K562 (cell line): ENCODE results near the gene SMIM21. TPM values are rescaled to one million over a fixed set of nuclear protein-coding genes. Genes with fewer than 3 reads are reported as not detected.

Source experiments
- ATAC-seq: fragments of 200-7000 bp; cut with Tn5 transposase; 3 replicates; pipeline ENCODE4 v1.9.1; 2020; ENCODE audit warnings: moderate library complexity
- BruUV-seq: library from RNA; stranded (reverse); fragments of 400-500 nt; replicated peaks from 2 replicates; lab custom pipeline; 2021; lab: Mats Ljungman, UMichigan
- CTCF ChIA-PET: fragments of 300-600 bp; formaldehyde crosslinking; extraction: SDS; loops from one replicate; lab custom pipeline; 2021; ENCODE audit warnings: low intra/inter-chr PET ratio; lab: Yijun Ruan, JAX
- POLR2A ChIA-PET: fragments of 300-600, 350-650 bp; sonication (Branson Sonifier 250); formaldehyde crosslinking; extraction: SDS; loops from one replicate; lab custom pipeline; 2021; ENCODE audit warnings: antibody characterized with exemption, inconsistent platforms; lab: Yijun Ruan, JAX
- DNase-seq, 4 experiments: peaks; one replicate each; pipeline versions ENCODE4 v3.0.0 to v3.0.0-alpha.2; 2011 to 2018; ENCODE audit warnings: low spot score in 3 of 4, mixed read lengths in 3 of 4; ENCODE audit errors: extremely low read depth in 1 of 4
- FAIRE-seq: peaks from 2 replicates; lab custom pipeline; 2011; peaks lifted over from hg19 to GRCh38; lab: Jason Lieb, UNC
- H2AFZ ChIP-seq: 2 replicates; pipeline ENCODE4 v1.6.0; 2011; ENCODE audit warnings: low read depth, low read length, control low read depth, inconsistent platforms
- H3K27ac ChIP-seq: fragments of 200-600 bp; 3 replicates; pipeline ENCODE4 v1.8.0; 2011; ENCODE audit warnings: low read depth, mild to moderate bottlenecking, control low read depth, inconsistent platforms, low read length, moderate library complexity, mixed read lengths; ENCODE audit errors: extremely low read depth
- H3K27me3 ChIP-seq, 2 experiments: fragments of 300-600 bp in 1 of 2; 2 replicates in 1 of 2; 3 replicates in 1 of 2; pipeline versions ENCODE4 v1.6.0 to v1.8.0; 2011; ENCODE audit warnings: inconsistent platforms in 2 of 2, low read length in 2 of 2, mild to moderate bottlenecking in 1 of 2, mixed read lengths in 1 of 2, moderate library complexity in 1 of 2; ENCODE audit not compliant: control insufficient read depth in 2 of 2, insufficient read depth in 2 of 2
- H3K36me3 ChIP-seq: fragments of 300-600 bp; 3 replicates; pipeline ENCODE4 v1.8.0; 2011; ENCODE audit warnings: mild to moderate bottlenecking, low read length, inconsistent platforms; ENCODE audit not compliant: control insufficient read depth, insufficient read depth
- H3K4me1 ChIP-seq, 2 experiments: fragments of 200-600 bp in 1 of 2; replicated peaks in 1 of 2; 2 replicates in 1 of 2; 3 replicates in 1 of 2; pipeline versions ENCODE4 v1.5.1 to v1.8.0; 2011; ENCODE audit warnings: inconsistent platforms in 2 of 2, low read length in 2 of 2, mild to moderate bottlenecking in 1 of 2, mixed read lengths in 1 of 2, moderate library complexity in 1 of 2; ENCODE audit not compliant: control insufficient read depth in 2 of 2, insufficient read depth in 2 of 2
- H3K4me2 ChIP-seq: 2 replicates; pipeline ENCODE4 v1.6.1; 2011; ENCODE audit warnings: low read length, control low read depth, inconsistent platforms, mixed read lengths; ENCODE audit not compliant: insufficient read depth
- H3K4me3 ChIP-seq: fragments of 200-600 bp; sonication (generic), shearing (Covaris generic); 2 replicates; pipeline ENCODE4 v1.5.1; 2016; ENCODE audit warnings: control low read depth, inconsistent platforms
- H3K79me2 ChIP-seq: fragments of 200-600 bp; 3 replicates; pipeline ENCODE4 v1.8.0; 2011; ENCODE audit warnings: low read length, inconsistent platforms; ENCODE audit not compliant: control insufficient read depth, insufficient read depth
- H3K9ac ChIP-seq, 2 experiments: 2 replicates each; pipeline versions ENCODE4 v1.6.0 to v1.6.1; 2011; ENCODE audit warnings: low read depth in 2 of 2, low read length in 2 of 2, control low read depth in 1 of 2, inconsistent platforms in 1 of 2, mild to moderate bottlenecking in 1 of 2, mixed read lengths in 1 of 2; ENCODE audit not compliant: insufficient read depth in 1 of 2
- H3K9me1 ChIP-seq: one replicate; pipeline ENCODE4 v1.6.0; 2011; ENCODE audit warnings: inconsistent platforms, mild to moderate bottlenecking, low read length, moderate library complexity; ENCODE audit not compliant: control insufficient read depth, insufficient read depth
- H3K9me3 ChIP-seq: replicated peaks from 2 replicates; pipeline ENCODE4 v1.5.1; 2011; ENCODE audit warnings: low read depth, low read length, inconsistent platforms; ENCODE audit not compliant: control insufficient read depth, insufficient read depth
- H4K20me1 ChIP-seq: replicated peaks from 2 replicates; pipeline ENCODE4 v1.6.1; 2011; ENCODE audit warnings: low read length, inconsistent platforms, mixed read lengths; ENCODE audit not compliant: control insufficient read depth, insufficient read depth
- CEBPG ChIP-seq, 3 experiments: fragments of 200-800 bp in 1 of 3; sonication (Bioruptor generic) in 1 of 3; sonication (generic) in 1 of 3; formaldehyde crosslinking in 1 of 3; IDR thresholded peaks in 2 of 3; conservative IDR thresholded peaks in 1 of 3; 2 replicates each; pipeline versions ENCODE4 v1.6.1 to v1.8.0; 2016 to 2022; ENCODE audit warnings: missing compliant biosample characterization in 2 of 3, missing genetic modification characterization in 2 of 3, mild to moderate bottlenecking in 1 of 3, missing genetic modification reagents in 1 of 3
- CHD1 ChIP-seq: fragments of 200-600 bp; sonication (generic); IDR thresholded peaks from one replicate; pipeline ENCODE4 v1.6.1; 2012; ENCODE audit warnings: mild to moderate bottlenecking, moderate library complexity, low read length, inconsistent platforms
- ELF4 ChIP-seq: fragments of 450-650 bp; formaldehyde crosslinking; IDR thresholded peaks from 2 replicates; pipeline ENCODE4 v1.4.0; 2022; ENCODE audit warnings: missing genetic modification characterization
- MCM5 ChIP-seq: fragments of 450-650 bp; IDR thresholded peaks from 2 replicates; pipeline ENCODE4 v1.6.1; 2016; ENCODE audit warnings: low read depth
- SUPT5H ChIP-seq: fragments of 450-650 bp; IDR thresholded peaks from 2 replicates; pipeline ENCODE4 v1.6.1; 2016
- YY1 ChIP-seq, 3 experiments: IDR thresholded peaks; 2 replicates each; pipeline ENCODE4 v1.6.1; 2011; ENCODE audit warnings: low read length in 2 of 3, mild to moderate bottlenecking in 2 of 3, moderate library complexity in 2 of 3, borderline replicate concordance in 1 of 3, control low read depth in 1 of 3, low read depth in 1 of 3; ENCODE audit not compliant: insufficient read depth in 3 of 3, insufficient replicate concordance in 2 of 3, control insufficient read depth in 1 of 3, insufficient read length in 1 of 3; ENCODE audit errors: extremely low read depth in 1 of 3
- ZEB2 ChIP-seq: fragments of 450-650 bp; IDR thresholded peaks from 2 replicates; pipeline ENCODE4 v1.6.1; 2016
- ZNF197 ChIP-seq: fragments of 200-800 bp; sonication (Bioruptor generic); IDR thresholded peaks from 2 replicates; pipeline ENCODE4 v1.6.1; 2016; ENCODE audit warnings: low read depth, missing genetic modification characterization, missing compliant biosample characterization
- ZNF57 ChIP-seq: fragments of 450-650 bp; formaldehyde crosslinking; IDR thresholded peaks from 2 replicates; pipeline ENCODE4 v1.4.0; 2020; ENCODE audit warnings: mild to moderate bottlenecking, moderate library complexity
- ZNF75A ChIP-seq: fragments of 450-650 bp; formaldehyde crosslinking; IDR thresholded peaks from 2 replicates; pipeline ENCODE4 v1.4.0; 2020; ENCODE audit warnings: mild to moderate bottlenecking
- ZNF766 ChIP-seq: fragments of 200-800 bp; sonication (Bioruptor generic); conservative IDR thresholded peaks from 2 replicates; pipeline ENCODE4 v1.6.1; 2016; ENCODE audit warnings: missing genetic modification characterization, missing compliant biosample characterization
- ZNF780A ChIP-seq: fragments of 250-450 bp; sonication (Bioruptor Pico); IDR thresholded peaks from 2 replicates; pipeline ENCODE4 v1.5.0; 2021; ENCODE audit warnings: mild to moderate bottlenecking
- WGBS: fragments of 100-300 bp; shearing (Covaris generic); methylation state at CpG from one replicate; pipeline ENCODE4 v1.1.6; 2016; ENCODE audit warnings: low coverage, mixed read lengths; ENCODE audit not compliant: insufficient coverage; ENCODE audit errors: missing lambda C conversion rate; 5-methylcytosine and 5-hydroxymethylcytosine counted together
- in situ Hi-C: fragments of 300-500 bp; cut with MboI; formaldehyde crosslinking; loops from 4 replicates; pipeline ENCODE4 v1.15.0; 2018; ENCODE audit warnings: inconsistent platforms, mixed read lengths
- intact Hi-C: fragments of 100-400 bp; cut with micrococcal nuclease; formaldehyde crosslinking; loops from 2 replicates; pipeline ENCODE4 v1.14.2; 2022
- polyA plus RNA-seq, 8 experiments: library from polyadenylated mRNA; depleted of rRNA in 4 of 8; stranded (reverse) in 5 of 8; unstranded in 3 of 8; fragments of >200 nt; fragmentation: Nextera tagmentation in 2 of 8; fragmentation: Illumina TruSeq in 1 of 8; extraction: Ambion mirVana in 2 of 8; extraction: Trizol in 1 of 8; gene quantifications; 2 replicates each; pipeline versions ENCODE4 v1.2.1 to v1.2.3, GENCODE V29; 2011 to 2014; ENCODE audit warnings: inconsistent platforms in 1 of 8, missing spikeins in 1 of 8
- total RNA-seq, 7 experiments: library from RNA; depleted of rRNA in 6 of 7; stranded (reverse); fragments of >200 nt in 6 of 7; fragmentation: Illumina TruSeq in 2 of 7; extraction: Trizol in 2 of 7; gene quantifications; 2 replicates each; pipeline versions ENCODE4 v1.2.1 to v1.2.3, GENCODE V29; 2011 to 2021; ENCODE audit warnings: low replicate concordance in 1 of 7

SMIM21 gene
- total and polyA plus RNA-seq, 9 of the 15 experiments (the other 6 are each of a cell fraction or from before 2014, with no cell fraction given) = not detected

DNA sequence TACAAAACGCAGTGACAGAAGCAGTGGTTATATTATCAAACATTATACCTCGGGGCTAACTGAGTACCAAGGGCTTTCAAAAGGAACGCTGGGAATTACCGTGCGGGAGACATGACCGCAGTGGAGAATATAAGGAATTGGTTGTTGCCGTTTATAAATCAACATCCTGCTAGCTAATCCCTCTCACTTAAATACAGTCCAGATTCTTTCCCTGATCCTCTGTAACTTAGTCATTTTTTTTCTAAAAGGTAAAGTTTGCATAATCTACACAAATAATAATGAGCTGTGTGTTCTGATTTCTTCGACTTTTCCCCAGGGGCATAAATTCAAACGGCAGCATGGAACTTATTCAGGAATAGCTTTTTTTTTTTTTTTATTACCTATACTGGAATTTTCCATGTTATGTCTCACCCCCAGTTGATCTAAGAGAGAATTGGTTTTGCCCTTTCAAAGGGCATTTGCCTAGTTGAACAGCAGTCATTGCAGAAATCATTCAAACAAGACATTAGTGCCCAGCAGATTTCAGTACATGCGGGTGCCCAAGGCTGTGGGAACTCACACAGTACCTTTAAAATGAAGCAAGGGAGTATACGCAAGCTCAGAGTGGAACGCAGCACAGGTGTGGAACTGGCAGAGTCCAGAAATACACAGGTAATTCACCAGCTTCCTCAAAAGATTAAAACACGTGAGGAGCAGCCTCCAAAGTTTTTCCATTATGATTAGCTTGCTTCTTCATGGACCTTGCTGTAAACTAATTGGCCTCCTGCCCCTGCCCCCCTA is 63.9 kb downstream of the SMIM21 start (continued):
- no peak for TF ChIP-seq SUPT5H
- TF ChIP-seq ZEB2 = no peak
- no peak for TF ChIP-seq ZNF780A (CRISPR knock-in tag)
- no peak for TF ChIP-seq CEBPG (CRISPR knock-in tag; IDR thresholded peaks at IDR 0.05)
- no peak for TF ChIP-seq CEBPG (tag; conservative IDR thresholded peaks at IDR 0.05 in 1 of 2, IDR thresholded peaks at IDR 0.05 in 1 of 2)
- no peak for TF ChIP-seq ZNF57 (CRISPR knock-in tag)
- TF ChIP-seq ELF4 (CRISPR knock-in tag) = no peak
- TF ChIP-seq ZNF766 (CRISPR knock-in tag) = no peak
- TF ChIP-seq ZNF197 = no peak
- TF ChIP-seq MCM5 = no peak
- TF ChIP-seq ZNF75A (CRISPR knock-in tag) = no peak

DNA sequence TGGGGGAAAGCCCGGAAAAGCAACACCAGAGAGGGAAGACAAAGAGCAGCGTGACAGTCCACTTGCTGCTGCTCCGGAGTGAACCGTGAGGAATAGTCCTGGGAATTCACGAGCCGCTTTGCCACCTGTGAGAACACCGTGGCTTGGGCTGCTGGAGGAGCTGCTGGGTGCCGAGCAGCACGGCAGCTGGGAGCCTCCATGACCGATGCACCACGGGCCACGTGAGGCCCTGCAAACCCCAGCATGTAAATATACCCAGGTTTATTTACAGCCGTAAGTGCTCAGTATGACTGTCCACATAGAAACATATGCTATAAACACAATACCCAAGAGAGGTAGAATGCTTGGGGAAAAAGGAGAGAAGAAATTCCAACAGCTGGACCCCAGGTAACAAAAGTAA is 65.1 kb downstream of the SMIM21 start:
- no peak overlapping the region for H3K9ac ChIP-seq
- no peaks in the 10 kb centered on the region for H3K4me1 ChIP-seq
- H3K4me2 ChIP-seq = no peak overlapping the region
- intact Hi-C loops (no loop called here), in situ Hi-C loops (no loop called here)
- no peak for FAIRE-seq
- no peak overlapping the region for H3K4me3 ChIP-seq
- no peaks in the 10 kb centered on the region for H3K79me2 ChIP-seq
- BruUV-seq = no TSS peak
- DNase-seq = no peak
- TF ChIP-seq CHD1 (no peak), YY1 (IDR thresholded peaks at IDR 0.05; ENCODE audit: borderline replicate concordance in 1 of 3, control insufficient read depth in 1 of 3, extremely low read depth in 1 of 3, insufficient read depth in 3 of 3, insufficient read length in 1 of 3, insufficient replicate concordance in 2 of 3, low read depth in 1 of 3, low read length in 2 of 3) (no peak)
- no peak overlapping the region for H2AFZ ChIP-seq
- no peak overlapping the region for H3K27ac ChIP-seq
- peaks cover 0 to 24% of the 10 kb centered on the region in 2 experiments; a peak in 3 of 5 replicates for H3K27me3 ChIP-seq
- ChIA-PET POLR2A (no interaction called here), CTCF (no interaction called here)
- no peaks in the 10 kb centered on the region for H3K9me1 ChIP-seq
- 3% methylated on average over 13 of the region's 13 CpGs for WGBS
- ATAC-seq = no peak
- H4K20me1 ChIP-seq = no peaks in the 10 kb centered on the region
- no peaks in the 10 kb centered on the region for H3K36me3 ChIP-seq
- no peaks in the 10 kb centered on the region for H3K9me3 ChIP-seq
